OCI-LY7 (cell line): Measurements from ENCODE around the gene SPAG16. TPM values are rescaled to one million over a fixed set of nuclear protein-coding genes. Genes with fewer than 3 reads are reported as not detected.

Experiments used
- BruUV-seq: library from RNA; stranded (reverse); fragments of 400-500 nt; replicated peaks from 2 replicates; lab custom pipeline; 2021; lab: Mats Ljungman, UMichigan
- CTCF ChIA-PET: fragments of 300-600 bp; sonication (Branson Sonifier 250); formaldehyde crosslinking; loops from one replicate; lab custom pipeline; 2022; ENCODE audit warnings: antibody characterized with exemption; ENCODE audit not compliant: unreplicated experiment; lab: Charles Lee
- POLR2A ChIA-PET: fragments of 300-600 bp; sonication (Branson Sonifier 250); formaldehyde crosslinking; loops from one replicate; lab custom pipeline; 2022; ENCODE audit warnings: antibody characterized with exemption; lab: Charles Lee
- DNase-seq: peaks from one replicate; pipeline ENCODE4 v3.0.0-alpha.2; 2015; ENCODE audit warnings: low spot score
- H2AFZ ChIP-seq: fragments of 200-600 bp; sonication (generic), shearing (Covaris generic); 2 replicates; pipeline ENCODE4 v1.6.1; 2014; ENCODE audit warnings: mild to moderate bottlenecking, antibody characterized with exemption, low read length, moderate library complexity
- H3K27ac ChIP-seq: fragments of 200-600 bp; sonication (generic); 2 replicates; pipeline ENCODE4 v1.5.1; 2014; ENCODE audit warnings: mixed run types, low read depth, mild to moderate bottlenecking, moderate library complexity, low read length, inconsistent platforms; ENCODE audit not compliant: poor library complexity, severe bottlenecking
- H3K36me3 ChIP-seq: fragments of 200-600 bp; sonication (generic); 2 replicates; pipeline ENCODE4 v1.6.1; 2014; ENCODE audit warnings: mild to moderate bottlenecking, antibody characterized with exemption, low read length, moderate library complexity, mixed read lengths; ENCODE audit not compliant: insufficient read depth
- H3K4me1 ChIP-seq: fragments of 200-600 bp; sonication (generic); 2 replicates; pipeline ENCODE4 v1.5.1; 2014; ENCODE audit warnings: mild to moderate bottlenecking, low read length; ENCODE audit not compliant: insufficient read depth, poor library complexity, severe bottlenecking
- H3K4me2 ChIP-seq: fragments of 200-600 bp; sonication (generic); 2 replicates; pipeline ENCODE4 v1.6.1; 2014; ENCODE audit warnings: mild to moderate bottlenecking, low read length
- H3K4me3 ChIP-seq: fragments of 200-600 bp; sonication (generic); 2 replicates; pipeline ENCODE4 v1.5.1; 2014; ENCODE audit warnings: mild to moderate bottlenecking, low read depth, low read length; ENCODE audit not compliant: poor library complexity, severe bottlenecking
- H3K79me2 ChIP-seq: fragments of 200-600 bp; sonication (generic); 2 replicates; pipeline ENCODE4 v1.6.1; 2016; ENCODE audit warnings: low read depth, mild to moderate bottlenecking, low read length, moderate library complexity, mixed read lengths; ENCODE audit not compliant: insufficient read depth
- H3K9me2 ChIP-seq: fragments of 200-600 bp; sonication (generic); 2 replicates; pipeline ENCODE4 v1.6.1; 2016; ENCODE audit warnings: mild to moderate bottlenecking, low read length, mixed read lengths; ENCODE audit not compliant: insufficient read depth
- H3K9me3 ChIP-seq: fragments of 200-600 bp; sonication (generic); 2 replicates; pipeline ENCODE4 v1.6.1; 2014; ENCODE audit warnings: mild to moderate bottlenecking, mixed run types, low read length, mixed read lengths
- H4K20me1 ChIP-seq: fragments of 200-600 bp; sonication (generic); 2 replicates; pipeline ENCODE4 v1.6.1; 2014; ENCODE audit warnings: mild to moderate bottlenecking, antibody characterized with exemption, low read length, moderate library complexity, mixed read lengths; ENCODE audit not compliant: insufficient read depth
- CTCF ChIP-seq: fragments of 200-600 bp; sonication (generic); conservative IDR thresholded peaks from 2 replicates; pipeline ENCODE4 v1.5.1; 2014; ENCODE audit warnings: mild to moderate bottlenecking, antibody characterized with exemption, low read length, moderate library complexity, mixed read lengths
- EZH2phosphoT487 ChIP-seq: fragments of 200-600 bp; sonication (generic); IDR thresholded peaks from 2 replicates; pipeline ENCODE4 v1.6.1; 2018; ENCODE audit warnings: low read depth, borderline replicate concordance, mild to moderate bottlenecking, mixed run types, antibody characterized with exemption, low read length, moderate library complexity, mixed read lengths
- intact Hi-C: fragments of 100-400 bp; cut with micrococcal nuclease; formaldehyde crosslinking; loops from one replicate; pipeline ENCODE4 v1.10.0; 2022; ENCODE audit not compliant: unreplicated experiment
- total RNA-seq, 2 experiments: library from RNA; depleted of rRNA in 1 of 2; stranded (reverse); fragments of >200 nt in 1 of 2; shearing (Covaris generic) in 1 of 2; gene quantifications; 2 replicates each; pipeline ENCODE4 v1.2.3, GENCODE V29; 2014 to 2022

The SPAG16 gene
- total RNA-seq, 2 experiments from 2014 or later, result 22.1 to 24.2 TPM

- Histone ChIP-seq H3K9me2 (no peaks in the 10 kb centered on the region), H3K4me3 (no peak overlapping the region), H3K4me1 (no peaks in the 10 kb centered on the region), H3K79me2 (no peaks in the 10 kb centered on the region), H2AFZ (no peak overlapping the region), H3K36me3 (no peaks in the 10 kb centered on the region), H4K20me1 (no peaks in the 10 kb centered on the region), H3K4me2 (no peak overlapping the region), H3K9me3 (no peaks in the 10 kb centered on the region), H3K27ac (no peak overlapping the region)
- intact Hi-C loops, result no loop called here
- POLR2A ChIA-PET, result no interaction called here
- CTCF ChIA-PET, result no interaction called here
- no TSS peak for BruUV-seq
- TF ChIP-seq EZH2phosphoT487 (no peak), CTCF (no peak)
- no peak for DNase-seq
Observed at GRCh38 chr2:213411582-213412289, 127.5 kb downstream of the SPAG16 start.

DNA sequence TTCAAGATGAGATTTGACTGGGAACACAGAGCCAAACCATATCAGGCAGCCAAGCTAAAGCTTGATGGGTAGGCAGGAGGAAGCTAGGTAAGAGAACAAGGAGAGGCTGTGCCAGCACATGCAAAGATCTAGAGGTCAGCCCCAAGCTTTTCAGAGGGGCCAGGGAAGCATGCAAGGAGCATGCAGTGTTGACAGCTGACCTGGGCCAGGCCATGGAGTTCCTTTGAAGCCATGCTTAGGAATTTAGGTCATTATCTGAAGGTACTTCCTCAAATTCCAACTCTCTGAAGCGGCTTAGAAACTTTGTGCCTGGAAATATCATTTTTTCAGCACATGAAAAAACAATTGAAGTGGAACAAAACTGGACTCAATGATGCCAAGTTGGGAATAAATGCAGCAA lies 130.8 kb downstream of the SPAG16 start:
- POLR2A ChIA-PET, result no interaction called here

More for the DNA sequence above, 130.8 kb downstream of the SPAG16 start:
- Histone ChIP-seq H3K4me3 (no peak overlapping the region), H3K4me1 (no peaks in the 10 kb centered on the region), H3K79me2 (no peaks in the 10 kb centered on the region), H3K36me3 (no peaks in the 10 kb centered on the region), H3K9me3 (no peaks in the 10 kb centered on the region), H4K20me1 (no peaks in the 10 kb centered on the region), H3K9me2 (no peaks in the 10 kb centered on the region), H3K4me2 (no peak overlapping the region), H3K27ac (no peak overlapping the region), H2AFZ (no peak overlapping the region)
- BruUV-seq, result no TSS peak
- intact Hi-C loops, result no loop called here
- no peak for TF ChIP-seq CTCF
- DNase-seq, result no peak
- CTCF ChIA-PET, result no interaction called here
